ENCODE measurements around the gene PIGT.

PIGT gene

DNA sequence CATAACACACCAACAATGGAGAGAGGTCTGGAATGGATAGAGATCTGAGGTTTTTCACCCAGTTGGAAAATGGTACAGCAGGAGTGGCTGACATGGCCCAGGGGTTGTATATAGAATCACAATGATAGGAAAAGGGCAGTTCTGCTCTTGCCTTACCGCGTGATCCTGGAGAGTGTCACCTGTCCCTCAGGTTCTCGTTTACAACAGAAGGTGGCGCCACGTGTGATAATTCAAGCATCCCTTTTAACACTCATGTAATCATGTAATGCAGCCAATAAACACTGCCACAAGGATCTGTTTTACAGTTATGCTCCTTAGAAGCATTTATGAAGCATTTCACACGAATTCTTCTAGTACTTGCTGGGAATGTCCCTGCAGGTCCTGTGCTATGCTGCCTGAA is 40.7 kb downstream of the PIGT start:
- DNase-seq (ENCODE audit: extremely low spot score), result peak; percentile 49
- TF ChIP-seq FOXA1 (IDR thresholded peaks at IDR 0.05) (no peak), LEF1 (IDR thresholded peaks at IDR 0.05; ENCODE audit: borderline replicate concordance) (no peak), ARNT (IDR thresholded peaks at IDR 0.05) (no peak), SUZ12 (IDR thresholded peaks at IDR 0.05) (no peak), SP1 (IDR thresholded peaks at IDR 0.05) (no peak), BHLHE40 (IDR thresholded peaks at IDR 0.05; ENCODE audit: borderline replicate concordance) (no peak), L3MBTL2 (conservative IDR thresholded peaks at IDR 0.05) (no peak; the same call in 1 of the 2 replicates), TARDBP (IDR thresholded peaks at IDR 0.05) (no peak)
- TF ChIP-seq, protein P1, sequence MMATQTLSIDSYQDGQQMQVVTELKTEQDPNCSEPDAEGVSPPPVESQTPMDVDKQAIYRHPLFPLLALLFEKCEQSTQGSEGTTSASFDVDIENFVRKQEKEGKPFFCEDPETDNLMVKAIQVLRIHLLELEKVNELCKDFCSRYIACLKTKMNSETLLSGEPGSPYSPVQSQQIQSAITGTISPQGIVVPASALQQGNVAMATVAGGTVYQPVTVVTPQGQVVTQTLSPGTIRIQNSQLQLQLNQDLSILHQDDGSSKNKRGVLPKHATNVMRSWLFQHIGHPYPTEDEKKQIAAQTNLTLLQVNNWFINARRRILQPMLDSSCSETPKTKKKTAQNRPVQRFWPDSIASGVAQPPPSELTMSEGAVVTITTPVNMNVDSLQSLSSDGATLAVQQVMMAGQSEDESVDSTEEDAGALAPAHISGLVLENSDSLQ (IDR thresholded peaks at IDR 0.05), result 0 out of 2 replicates have a peak, but pooled peaks have one; percentile 33
- ChIA-PET CTCF (interaction anchor here (1.7 to 2.3 kb wide), 2 partner anchors 8 to 315 kb away, joined by 4 to 13 read pairs; no protein-coding TSS in a partner anchor), POLR2A (no interaction called here)

- TF ChIP-seq FOXA1 (IDR thresholded peaks at IDR 0.05) (no peak), FOXM1 (IDR thresholded peaks at IDR 0.05; ENCODE audit: borderline replicate concordance) (no peak), ELF4 (IDR thresholded peaks at IDR 0.05) (no peak), TARDBP (IDR thresholded peaks at IDR 0.05) (no peak), FOXK2 (IDR thresholded peaks at IDR 0.05) (no peak), NFRKB (IDR thresholded peaks at IDR 0.05) (no peak), HDGF (IDR thresholded peaks at IDR 0.05; ENCODE audit: borderline replicate concordance) (no peak), LEF1 (IDR thresholded peaks at IDR 0.05; ENCODE audit: borderline replicate concordance) (no peak), BHLHE40 (IDR thresholded peaks at IDR 0.05; ENCODE audit: borderline replicate concordance) (no peak)
- DNase-seq (ENCODE audit: extremely low spot score), result peak; percentile 50
- ChIA-PET CTCF (interaction anchor here (1.4 kb wide), 1 partner anchor 141 kb away, joined by 3 read pairs; no protein-coding TSS in a partner anchor), POLR2A (interaction anchor here (1.4 kb wide), 1 partner anchor 26 kb away, joined by 3 read pairs; no protein-coding TSS in a partner anchor)
These were observed 43.7 kb downstream of the PIGT start for GRCh38 chr20:45459606-45460005.

- no peak for DNase-seq (ENCODE audit: extremely low spot score)
- ChIA-PET POLR2A (no interaction called here), CTCF (no interaction called here)
- TF ChIP-seq SUZ12 (IDR thresholded peaks at IDR 0.05) (no peak), HDGF (IDR thresholded peaks at IDR 0.05; ENCODE audit: borderline replicate concordance) (no peak), L3MBTL2 (conservative IDR thresholded peaks at IDR 0.05) (no peak), ARNT (IDR thresholded peaks at IDR 0.05) (no peak), ZNF384 (IDR thresholded peaks at IDR 0.05) (no peak), CTBP1 (IDR thresholded peaks at IDR 0.05; ENCODE audit: borderline replicate concordance) (no peak), SP1 (IDR thresholded peaks at IDR 0.05) (no peak), NFRKB (IDR thresholded peaks at IDR 0.05) (no peak), TARDBP (IDR thresholded peaks at IDR 0.05) (no peak), BHLHE40 (IDR thresholded peaks at IDR 0.05; ENCODE audit: borderline replicate concordance) (no peak), ELF4 (IDR thresholded peaks at IDR 0.05) (no peak), LEF1 (IDR thresholded peaks at IDR 0.05; ENCODE audit: borderline replicate concordance) (no peak)
- TF ChIP-seq, protein P1 (IDR thresholded peaks at IDR 0.05), result no peak
These were observed 45.3 kb downstream of the PIGT start for GRCh38 chr20:45461225-45461624.

GRCh38 chr20:45462711-45463509 is 47.0 kb downstream of the PIGT start:
- TF ChIP-seq ARNT (IDR thresholded peaks at IDR 0.05) (no peak), FOXM1 (IDR thresholded peaks at IDR 0.05; ENCODE audit: borderline replicate concordance) (no peak), FOXK2 (IDR thresholded peaks at IDR 0.05) (no peak), SP1 (IDR thresholded peaks at IDR 0.05) (no peak), HDGF (IDR thresholded peaks at IDR 0.05; ENCODE audit: borderline replicate concordance) (no peak), LEF1 (IDR thresholded peaks at IDR 0.05; ENCODE audit: borderline replicate concordance) (no peak), SUZ12 (IDR thresholded peaks at IDR 0.05) (no peak), TARDBP (IDR thresholded peaks at IDR 0.05) (no peak), FOXA1 (IDR thresholded peaks at IDR 0.05) (no peak), BHLHE40 (IDR thresholded peaks at IDR 0.05; ENCODE audit: borderline replicate concordance) (no peak), ELF4 (IDR thresholded peaks at IDR 0.05) (no peak), L3MBTL2 (conservative IDR thresholded peaks at IDR 0.05) (no peak), NFRKB (IDR thresholded peaks at IDR 0.05) (no peak), CTBP1 (IDR thresholded peaks at IDR 0.05; ENCODE audit: borderline replicate concordance) (no peak), ZNF384 (IDR thresholded peaks at IDR 0.05) (no peak)
- TF ChIP-seq, protein P1 (IDR thresholded peaks at IDR 0.05), result no peak
- no peak for DNase-seq (ENCODE audit: extremely low spot score)
- POLR2A ChIA-PET, result no interaction called here
- CTCF ChIA-PET, result no interaction called here

GRCh38 chr20:45463709-45464108 is 47.8 kb downstream of the PIGT start:
- no peak for DNase-seq (ENCODE audit: extremely low spot score)
- ChIA-PET CTCF (no interaction called here), POLR2A (no interaction called here)
- no peak for TF ChIP-seq FOXA1 (IDR thresholded peaks at IDR 0.05)
- TF ChIP-seq CTBP1 (IDR thresholded peaks at IDR 0.05; ENCODE audit: borderline replicate concordance), result no peak
- TF ChIP-seq TARDBP (IDR thresholded peaks at IDR 0.05), result no peak
- TF ChIP-seq ARNT (IDR thresholded peaks at IDR 0.05), result no peak
- no peak for TF ChIP-seq FOXK2 (IDR thresholded peaks at IDR 0.05)
- TF ChIP-seq, protein P1 (IDR thresholded peaks at IDR 0.05), result no peak
- TF ChIP-seq L3MBTL2 (conservative IDR thresholded peaks at IDR 0.05), result no peak
- no peak for TF ChIP-seq LEF1 (IDR thresholded peaks at IDR 0.05; ENCODE audit: borderline replicate concordance)
- no peak for TF ChIP-seq ZNF384 (IDR thresholded peaks at IDR 0.05)
- no peak for TF ChIP-seq FOXM1 (IDR thresholded peaks at IDR 0.05; ENCODE audit: borderline replicate concordance)
- TF ChIP-seq SUZ12 (IDR thresholded peaks at IDR 0.05), result no peak
- no peak for TF ChIP-seq NFRKB (IDR thresholded peaks at IDR 0.05)
- no peak for TF ChIP-seq BHLHE40 (IDR thresholded peaks at IDR 0.05; ENCODE audit: borderline replicate concordance)
- TF ChIP-seq HDGF (IDR thresholded peaks at IDR 0.05; ENCODE audit: borderline replicate concordance), result no peak
- TF ChIP-seq SP1 (IDR thresholded peaks at IDR 0.05), result no peak
- TF ChIP-seq ELF4 (IDR thresholded peaks at IDR 0.05), result no peak
